Glomerular endothelial cell (primary cell): ENCODE results near the gene HRG. TPM values are rescaled to one million over a fixed set of nuclear protein-coding genes. Genes with fewer than 3 reads are reported as not detected.

Experiments used
- DNase-seq: peaks from one replicate; pipeline ENCODE4 v3.0.0-alpha.2; 2011; ENCODE audit warnings: low read depth, low spot score; ENCODE audit errors: extremely low read depth
- total RNA-seq: library from RNA; depleted of rRNA; stranded (reverse); fragments of >200 nt; gene quantifications from 2 replicates; pipeline ENCODE4 v1.2.3, GENCODE V29; 2015

HRG gene
- total RNA-seq, 1 donor from 2014 or later = not detected

GRCh38 chr3:186637686-186638085, 28.1 kb upstream of the HRG start:
- no peak for DNase-seq

- no peak for DNase-seq
Observed at GRCh38 chr3:186638259-186638658, 27.6 kb upstream of the HRG start.

DNA sequence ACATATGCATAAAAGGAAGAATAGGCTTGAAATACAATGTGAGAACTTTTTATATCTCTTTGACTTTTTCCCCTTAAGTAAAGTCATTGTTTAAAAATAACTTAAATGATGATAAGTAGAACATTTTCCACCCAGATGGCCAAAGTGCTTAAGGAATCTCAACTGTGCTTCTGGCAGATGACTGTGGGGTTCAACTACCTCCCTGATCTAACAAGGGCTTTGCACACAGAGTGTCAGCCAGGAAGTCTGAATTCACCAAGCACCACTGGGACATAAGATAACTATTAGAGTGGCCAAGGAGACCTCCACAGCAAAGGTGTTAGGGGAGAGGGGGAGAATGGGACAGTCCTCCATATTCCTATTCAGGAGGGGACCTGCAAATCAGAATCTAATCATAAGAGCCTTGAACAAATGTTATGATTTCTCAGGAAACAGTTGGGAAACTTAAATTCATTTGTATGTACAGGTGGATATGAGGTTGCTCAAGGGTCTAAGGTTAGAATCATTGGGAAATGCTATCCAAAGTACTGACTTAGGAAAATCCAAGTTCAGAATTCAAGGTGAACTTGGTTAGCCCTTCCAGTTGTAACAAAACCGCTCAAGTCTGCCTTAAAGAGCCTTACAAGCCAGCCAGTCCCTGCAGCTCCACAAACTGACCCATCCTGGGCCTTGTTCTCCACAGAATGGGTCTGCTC, 25.9 kb upstream of the HRG start, which contains the start of gene FETUB:
Gene FETUB (plus strand): TSS at position 622 of the 695 bp plus-strand sequence. CDS start 62 bp downstream, at position 684.
- no peak for DNase-seq

DNA sequence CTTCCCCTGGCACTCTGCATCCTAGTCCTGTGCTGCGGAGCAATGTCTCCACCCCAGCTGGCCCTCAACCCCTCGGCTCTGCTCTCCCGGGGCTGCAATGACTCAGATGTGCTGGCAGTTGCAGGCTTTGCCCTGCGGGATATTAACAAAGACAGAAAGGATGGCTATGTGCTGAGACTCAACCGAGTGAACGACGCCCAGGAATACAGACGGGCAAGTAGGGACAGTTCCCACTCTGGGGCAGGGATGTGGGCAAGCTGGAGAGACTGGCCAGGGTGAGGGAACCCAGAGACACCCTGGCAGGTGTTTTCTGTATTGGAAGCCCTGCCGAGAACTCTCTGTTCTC, 25.4 kb upstream of the HRG start:
- DNase-seq = no peak

GRCh38 chr3:186640929-186641328, 24.9 kb upstream of the HRG start:
- DNase-seq = no peak

GRCh38 chr3:186642014-186642413, 23.8 kb upstream of the HRG start:
- no peak for DNase-seq

DNA sequence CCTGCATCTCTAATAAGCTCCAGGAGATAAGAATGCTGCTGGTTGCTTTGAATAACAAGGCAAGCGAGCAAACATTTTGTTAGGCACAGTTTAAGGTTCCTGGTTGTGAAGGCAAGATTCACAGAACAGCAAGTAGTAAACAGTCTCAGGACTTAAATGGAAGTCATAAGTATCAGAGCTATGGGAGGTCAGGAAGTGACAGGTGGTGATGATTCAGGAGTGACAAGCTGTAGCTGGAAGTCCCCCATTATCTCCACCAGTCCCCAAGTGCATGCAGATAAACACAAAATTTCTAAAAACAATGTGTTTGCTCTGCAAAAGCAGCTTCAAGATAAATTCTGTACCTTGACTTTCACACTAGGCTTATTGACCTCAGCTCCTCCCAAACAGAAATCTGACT, 22.3 kb upstream of the HRG start:
- DNase-seq = no peak

GRCh38 chr3:186644683-186645082, 21.1 kb upstream of the HRG start:
- no peak for DNase-seq

DNA sequence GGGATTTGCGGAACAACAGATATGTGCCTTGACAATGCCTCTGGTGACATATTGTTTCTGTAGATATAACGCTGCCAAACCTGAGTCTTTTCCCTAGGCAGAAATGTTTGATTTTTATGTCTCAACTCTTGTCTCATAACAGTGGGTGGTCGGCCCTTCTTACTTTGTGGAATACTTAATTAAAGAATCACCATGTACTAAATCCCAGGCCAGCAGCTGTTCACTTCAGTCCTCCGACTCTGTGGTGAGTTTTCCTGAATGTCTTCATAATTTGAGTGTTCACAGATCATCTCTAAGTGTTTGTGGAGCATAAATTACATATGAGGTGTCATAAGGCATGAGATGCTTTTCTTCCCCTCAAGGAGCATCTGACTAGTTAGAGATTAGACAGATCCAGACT, 19.7 kb upstream of the HRG start:
- DNase-seq = no peak

GRCh38 chr3:186646841-186647240, 19.0 kb upstream of the HRG start:
- no peak for DNase-seq

GRCh38 chr3:186648851-186649250, 17.0 kb upstream of the HRG start:
- DNase-seq = no peak

DNA sequence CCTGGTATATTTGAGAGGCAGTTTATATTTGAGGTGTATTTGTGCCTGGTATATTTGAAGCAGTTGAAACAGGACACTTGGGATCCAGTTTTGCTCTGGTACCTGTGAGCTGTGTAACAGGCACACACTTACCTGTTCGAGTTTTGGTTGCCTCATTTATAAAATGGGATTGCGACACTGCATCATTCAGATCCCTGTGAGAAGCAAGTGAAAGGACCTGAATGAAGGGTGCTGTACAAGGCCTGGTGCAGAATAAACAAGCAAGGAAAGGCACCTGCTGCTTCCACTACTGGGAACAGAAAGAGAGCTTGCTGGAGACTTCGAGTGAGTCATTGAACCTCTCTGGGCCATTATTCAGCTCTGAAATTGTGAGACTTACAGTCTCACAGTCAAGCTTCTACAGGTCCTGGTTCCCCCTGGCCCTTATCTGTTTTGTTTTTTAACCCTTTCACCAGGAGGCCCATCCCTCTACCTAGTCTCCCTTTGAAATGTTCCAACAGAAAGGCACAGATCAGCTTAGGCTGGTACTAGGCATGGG, 14.1 kb upstream of the HRG start:
- DNase-seq = no peak

- DNase-seq = no peak
Observed at GRCh38 chr3:186653080-186653707, 12.6 kb upstream of the HRG start.

GRCh38 chr3:186653984-186654383, 11.8 kb upstream of the HRG start:
- DNase-seq = no peak

DNA sequence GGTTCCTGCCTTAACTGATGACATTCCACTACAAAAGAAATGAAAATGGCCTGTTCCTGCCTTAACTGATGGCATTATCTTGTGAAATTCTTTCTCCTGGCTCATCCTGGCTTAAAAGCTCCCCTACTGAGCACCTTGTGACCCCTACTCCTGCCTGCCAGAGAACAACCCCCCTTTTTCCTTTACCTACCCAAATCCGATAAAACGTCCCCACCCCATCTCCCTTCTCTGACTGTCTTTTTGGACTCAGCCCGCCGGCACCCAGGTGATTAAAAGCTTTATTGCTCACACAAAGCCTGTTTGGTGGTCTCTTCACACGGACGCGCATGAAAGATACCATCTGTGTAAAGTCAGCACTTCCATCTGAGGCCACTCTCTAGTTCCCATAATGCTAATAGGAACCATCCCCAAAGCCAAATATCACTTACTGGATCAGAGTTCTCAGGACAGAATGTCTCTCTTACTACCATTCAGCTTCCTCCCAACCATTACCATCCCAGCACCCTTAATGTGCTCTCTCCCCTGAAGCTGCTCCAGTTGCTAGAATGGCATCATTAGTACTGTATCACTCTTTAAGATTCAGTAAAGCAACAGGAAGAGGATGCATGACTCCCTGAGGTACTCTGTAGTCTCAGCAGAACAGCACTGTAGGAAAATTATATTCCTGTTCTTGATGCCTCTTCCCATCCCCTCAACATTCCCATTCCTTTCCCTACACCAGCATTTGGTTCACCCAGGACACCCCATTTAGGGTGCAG, 2.3 kb upstream of the HRG start:
- DNase-seq = no peak

DNA sequence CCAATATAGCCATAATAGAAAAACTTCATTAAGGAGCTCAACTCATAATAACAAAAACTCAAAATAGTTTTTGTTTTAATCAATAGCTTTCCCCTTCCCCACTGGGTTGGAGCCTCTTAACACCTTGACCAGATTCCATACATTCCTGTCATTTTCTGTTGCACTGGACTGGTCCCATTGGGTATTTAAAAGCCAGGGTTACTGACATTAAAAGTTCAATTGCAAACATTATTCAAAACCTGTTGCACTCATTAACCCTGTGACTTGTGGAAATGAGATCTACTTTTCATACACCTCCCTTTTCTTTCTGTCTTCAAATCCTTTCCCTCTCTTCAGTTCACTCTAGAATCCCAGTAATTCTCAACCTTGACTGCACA, 1.7 kb upstream of the HRG start:
- no peak for DNase-seq

GRCh38 chr3:186664506-186664905, 1.3 kb upstream of the HRG start:
- no peak for DNase-seq

- no peak for DNase-seq
Observed at GRCh38 chr3:186668426-186668825, 2.6 kb downstream of the HRG start.

DNA sequence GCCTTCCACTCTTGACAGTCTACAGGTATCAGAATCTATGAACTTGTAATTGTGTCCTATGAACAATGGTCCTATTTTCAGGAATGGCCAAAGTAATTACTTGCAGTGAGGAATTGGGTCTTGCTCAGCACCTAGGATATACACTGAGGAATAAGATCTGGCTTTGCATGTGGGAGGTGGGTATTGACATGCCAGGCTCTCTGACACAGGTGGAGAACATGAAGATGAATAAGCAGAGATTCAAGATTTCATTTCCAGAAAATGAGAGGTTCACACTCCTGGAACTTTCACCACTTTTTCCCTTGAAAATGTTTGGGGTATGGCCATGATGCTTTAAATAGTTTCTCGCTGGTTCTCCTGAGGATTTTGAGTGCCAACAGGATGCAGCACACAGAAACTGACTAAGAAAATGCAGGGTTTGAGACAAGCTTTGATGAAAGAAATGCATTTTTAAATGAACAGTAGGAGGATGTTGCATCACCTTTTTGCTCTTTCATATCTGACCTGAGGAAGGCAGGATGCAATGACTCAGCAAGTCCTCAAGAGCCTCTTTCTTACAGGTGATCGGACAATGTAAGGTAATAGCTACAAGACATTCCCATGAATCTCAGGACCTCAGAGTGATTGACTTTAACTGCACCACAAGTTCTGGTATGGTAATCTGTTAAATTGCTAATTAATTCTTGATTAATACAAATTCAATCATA, 3.7 kb downstream of the HRG start:
- no peak for DNase-seq

DNA sequence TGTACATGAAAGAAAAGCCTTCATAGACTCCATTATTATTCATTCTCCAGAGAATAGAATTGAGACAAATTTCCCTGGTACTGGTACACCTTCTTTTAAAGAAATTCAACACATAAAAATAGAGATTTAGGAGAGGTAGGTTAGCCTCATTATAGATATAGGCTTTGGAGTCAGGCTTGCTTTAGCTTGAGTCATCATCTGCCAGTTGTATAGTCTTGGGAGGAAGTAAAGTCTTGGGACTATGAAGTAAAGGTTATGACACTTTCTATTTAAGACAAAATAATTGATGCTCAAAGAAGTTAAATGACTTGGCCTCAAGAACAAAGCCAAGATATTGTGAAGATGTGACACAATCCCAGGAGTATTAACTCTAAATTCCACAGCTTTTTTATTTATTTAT, 4.3 kb downstream of the HRG start:
- no peak for DNase-seq

DNA sequence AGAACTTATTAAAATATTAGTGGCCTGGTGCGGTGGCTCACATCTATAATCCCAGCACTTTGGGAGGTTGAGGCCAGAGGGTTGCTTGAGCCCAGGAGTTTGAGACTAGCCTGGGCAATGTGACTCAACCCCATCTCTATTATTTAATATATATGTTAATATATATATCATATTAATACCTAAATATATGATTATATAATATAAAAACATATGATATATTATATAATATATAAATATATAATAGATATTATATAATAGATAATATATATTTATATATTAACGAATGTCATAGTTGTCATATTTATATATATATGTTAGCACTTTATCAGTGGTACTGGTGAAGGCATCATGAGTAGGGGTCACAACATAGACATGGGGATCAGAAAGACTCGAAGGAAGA, 5.2 kb downstream of the HRG start:
- no peak for DNase-seq
